NCI-H510A (cell line): Measurements from ENCODE around the gene COL26A1.
"Not testable (repeated sequence)": the region's sequence is repeated elsewhere in the genome, so short reads cannot be mapped to it uniquely, and the experiment has no call there.

Experiments
- DNase-seq: peaks from one replicate; lab custom pipeline; 2025; lab: John Stamatoyannopoulos, UW

The COL26A1 gene

GRCh38 chr7:101362334-101363195 lies at the start of gene COL26A1:
Gene COL26A1, plus strand, starts transcription at chr7:101362875. Its CDS starts 158 bp downstream, at chr7:101363033.
- no peak for DNase-seq

- DNase-seq: no peak
These were observed 47.3 kb upstream of the COL26A1 start for GRCh38 chr7:101315336-101315735.

- no peak for DNase-seq
These were observed 43.3 kb upstream of the COL26A1 start for GRCh38 chr7:101319401-101319800.

GRCh38 chr7:101321491-101322401 lies 40.9 kb upstream of the COL26A1 start, which contains the start of gene IFT22:
Gene IFT22, minus strand, starts transcription at chr7:101321812. Its CDS starts 103 bp downstream, at chr7:101321709.
- peak; percentile 83 for DNase-seq

GRCh38 chr7:101328159-101328558 lies 34.5 kb upstream of the COL26A1 start:
- DNase-seq: no peak

GRCh38 chr7:101330011-101330484 lies 32.6 kb upstream of the COL26A1 start:
- DNase-seq: no peak

- DNase-seq: no peak
These were observed 30.6 kb upstream of the COL26A1 start for GRCh38 chr7:101332026-101332425.

GRCh38 chr7:101333912-101334311 lies 28.8 kb upstream of the COL26A1 start:
- DNase-seq: no peak

GRCh38 chr7:101340379-101340778 lies 22.3 kb upstream of the COL26A1 start:
- no peak for DNase-seq

GRCh38 chr7:101342892-101343291 lies 19.8 kb upstream of the COL26A1 start:
- no peak for DNase-seq

- DNase-seq: no peak
These were observed 15.2 kb upstream of the COL26A1 start for GRCh38 chr7:101347477-101347876.

- DNase-seq: not testable (repeated sequence)
These were observed 14.1 kb upstream of the COL26A1 start for GRCh38 chr7:101348456-101349067.

- DNase-seq: not testable (repeated sequence)
These were observed 13.4 kb upstream of the COL26A1 start for GRCh38 chr7:101349300-101349699.

- DNase-seq: no peak
These were observed 9.8 kb upstream of the COL26A1 start for GRCh38 chr7:101352920-101353308.

- DNase-seq: no peak
These were observed 5.2 kb upstream of the COL26A1 start for GRCh38 chr7:101357433-101357832.

- DNase-seq: no peak
These were observed 590 bp downstream of the COL26A1 start for GRCh38 chr7:101363196-101363733.

- DNase-seq: no peak
These were observed 1.2 kb downstream of the COL26A1 start for GRCh38 chr7:101363734-101364374.

- no peak for DNase-seq
These were observed 3.3 kb downstream of the COL26A1 start for GRCh38 chr7:101365956-101366355.

- DNase-seq: no peak
These were observed 5.0 kb downstream of the COL26A1 start for GRCh38 chr7:101367676-101368075.

- DNase-seq: no peak
These were observed 5.9 kb downstream of the COL26A1 start for GRCh38 chr7:101368422-101369165.

GRCh38 chr7:101370836-101371235 lies 8.2 kb downstream of the COL26A1 start:
- DNase-seq: no peak
